Measurements from ENCODE around the gene BARHL1. TPM values are rescaled to one million over a fixed set of nuclear protein-coding genes. Genes with fewer than 3 reads are reported as not detected.

The BARHL1 gene
- total and polyA plus RNA-seq, 8 donors: 0.27 TPM; not detected in 7

- FAIRE-seq: no peak
- H3K27ac ChIP-seq: no peak overlapping the region
- H3K4me3 ChIP-seq: no peak overlapping the region
- intact Hi-C loops (cut with DNase I): loop anchor here in 2 of 3 donors (5.0 to 10.0 kb wide), 2 partner anchors 70 to 162 kb away; partner anchors contain the start of gene CFAP77 (in 1 of the 2)
- no peak for DNase-seq
- H3K9me3 ChIP-seq: no peaks in the 10 kb centered on the region
- no peak for ATAC-seq
- H3K4me1 ChIP-seq: peaks cover 0 to 3% (median 0%) of the 10 kb centered on the region in 3 donors
- TF ChIP-seq CTCF (IDR thresholded peaks at IDR 0.05): no peak
- H3K36me3 ChIP-seq: no peaks in the 10 kb centered on the region
- H3K27me3 ChIP-seq: peaks cover 0 to 24% (median 6%) of the 10 kb centered on the region in 4 donors
Measured at GRCh38 chr9:132577119-132577518, 5.3 kb upstream of the BARHL1 start.

GRCh38 chr9:132578367-132578932, 4.0 kb upstream of the BARHL1 start:
- no peak overlapping the region for H3K27ac ChIP-seq
- no peaks in the 10 kb centered on the region for H3K36me3 ChIP-seq
- DNase-seq (no peak), FAIRE-seq (no peak), ATAC-seq (no peak)
- peaks cover 0 to 30% (median 9%) of the 10 kb centered on the region in 4 donors for H3K27me3 ChIP-seq
- H3K4me1 ChIP-seq: peaks cover 0 to 3% (median 0%) of the 10 kb centered on the region in 3 donors
- 45% methylated on average over 7 of the region's 7 CpGs for WGBS, 2 donors
- no peaks in the 10 kb centered on the region for H3K9me3 ChIP-seq
- intact Hi-C loops (cut with DNase I): loop anchor here in 2 of 3 donors (5.0 to 10.0 kb wide), 2 partner anchors 71 to 164 kb away; partner anchors contain the start of gene CFAP77 (in 1 of the 2)
- no peak overlapping the region for H3K4me3 ChIP-seq
- TF ChIP-seq CTCF (IDR thresholded peaks at IDR 0.05): no peak

GRCh38 chr9:132579427-132579798, 3.0 kb upstream of the BARHL1 start:
- Histone ChIP-seq H3K27ac (no peak overlapping the region), H3K27me3 (peaks cover 0 to 39% (median 11%) of the 10 kb centered on the region in 4 donors), H3K4me1 (peaks cover 0 to 3% (median 0%) of the 10 kb centered on the region in 3 donors), H3K36me3 (no peaks in the 10 kb centered on the region), H3K9me3 (no peaks in the 10 kb centered on the region), H3K4me3 (no peak overlapping the region)
- no peak for TF ChIP-seq CTCF (IDR thresholded peaks at IDR 0.05)
- 8 to 9% methylated on average over 15 of the region's 15 CpGs for WGBS, 2 donors
- DNase-seq (no peak), ATAC-seq (no peak), FAIRE-seq (no peak)
- intact Hi-C loops (cut with DNase I): loop anchor here in 2 of 3 donors (5.0 to 10.0 kb wide), 2 partner anchors 72 to 165 kb away; partner anchors contain the start of gene CFAP77 (in 1 of the 2)

GRCh38 chr9:132582786-132583583, 579 bp downstream of the BARHL1 start:
- Histone ChIP-seq H3K27me3 (peaks cover 0 to 73% (median 28%) of the 10 kb centered on the region in 4 donors), H3K36me3 (no peaks in the 10 kb centered on the region), H3K9me3 (no peaks in the 10 kb centered on the region), H3K4me3 (no peak overlapping the region), H3K27ac (no peak overlapping the region), H3K4me1 (peaks cover 0 to 3% (median 0%) of the 10 kb centered on the region in 3 donors)
- 9 to 10% methylated on average over 36 to 37 of the region's 37 CpGs for WGBS, 2 donors
- peak in 1 of 6 donors; percentile 72 for DNase-seq
- FAIRE-seq: no peak
- intact Hi-C loops (cut with DNase I): no loop called here
- no peak for ATAC-seq
- TF ChIP-seq CTCF (IDR thresholded peaks at IDR 0.05): no peak
